ENCODE measurements around the gene B3GAT1. TPM values are rescaled to one million over a fixed set of nuclear protein-coding genes. Genes with fewer than 3 reads are reported as not detected.

Gene B3GAT1
- total RNA-seq, 1 donor = not detected

GRCh38 chr11:134394311-134394710 is 17.7 kb downstream of the B3GAT1 start:
- no peak for DNase-seq (ENCODE audit: insufficient read length, low spot score, missing footprints)
- H3K9me3 ChIP-seq (ENCODE audit: low read depth, low read length) = no peaks in the 10 kb centered on the region
- H3K4me1 ChIP-seq (ENCODE audit: insufficient read depth, low read length) = no peaks in the 10 kb centered on the region
- no peak overlapping the region for H2AFZ ChIP-seq (ENCODE audit: low read length)
- no peaks in the 10 kb centered on the region for H4K20me1 ChIP-seq (ENCODE audit: insufficient read depth, low read length)
- H3K36me3 ChIP-seq (ENCODE audit: insufficient read depth, low read length) = no peaks in the 10 kb centered on the region
- TF ChIP-seq CTCF (IDR thresholded peaks at IDR 0.05; ENCODE audit: extremely low read depth, low read depth, low read length) = no peak
- H3K27ac ChIP-seq (ENCODE audit: low read depth, low read length) = no peak overlapping the region
- H3K79me2 ChIP-seq (ENCODE audit: insufficient read depth, low read length) = no peaks in the 10 kb centered on the region
- H3K4me3 ChIP-seq (ENCODE audit: insufficient read depth, low read length) = no peak overlapping the region
- no peak overlapping the region for H3K4me2 ChIP-seq (ENCODE audit: insufficient read depth, low read length)
- no peaks in the 10 kb centered on the region for H3K27me3 ChIP-seq (ENCODE audit: insufficient read depth, low read length)

- H3K9me3 ChIP-seq (ENCODE audit: low read depth, low read length) = no peaks in the 10 kb centered on the region
- no peak for DNase-seq (ENCODE audit: insufficient read length, low spot score, missing footprints)
- TF ChIP-seq CTCF (IDR thresholded peaks at IDR 0.05; ENCODE audit: extremely low read depth, low read depth, low read length) = no peak
Measured at GRCh38 chr11:134393638-134394037, 18.4 kb downstream of the B3GAT1 start.

GRCh38 chr11:134392953-134393615 is 19.0 kb downstream of the B3GAT1 start:
- no peaks in the 10 kb centered on the region for H4K20me1 ChIP-seq (ENCODE audit: insufficient read depth, low read length)
- no peak for DNase-seq (ENCODE audit: insufficient read length, low spot score, missing footprints)
- H3K27ac ChIP-seq (ENCODE audit: low read depth, low read length) = no peak overlapping the region
- no peaks in the 10 kb centered on the region for H3K9me3 ChIP-seq (ENCODE audit: low read depth, low read length)
- no peaks in the 10 kb centered on the region for H3K27me3 ChIP-seq (ENCODE audit: insufficient read depth, low read length)
- H3K79me2 ChIP-seq (ENCODE audit: insufficient read depth, low read length) = no peaks in the 10 kb centered on the region
- no peak overlapping the region for H3K4me3 ChIP-seq (ENCODE audit: insufficient read depth, low read length)
- no peaks in the 10 kb centered on the region for H3K4me1 ChIP-seq (ENCODE audit: insufficient read depth, low read length)
- H3K4me2 ChIP-seq (ENCODE audit: insufficient read depth, low read length) = no peak overlapping the region
- H2AFZ ChIP-seq (ENCODE audit: low read length) = no peak overlapping the region
- no peak for TF ChIP-seq CTCF (IDR thresholded peaks at IDR 0.05; ENCODE audit: extremely low read depth, low read depth, low read length)
- H3K36me3 ChIP-seq (ENCODE audit: insufficient read depth, low read length) = no peaks in the 10 kb centered on the region

More at GRCh38 chr11:134393638-134394037, 18.4 kb downstream of the B3GAT1 start:
- H3K27ac ChIP-seq (ENCODE audit: low read depth, low read length) = no peak overlapping the region
- H3K4me2 ChIP-seq (ENCODE audit: insufficient read depth, low read length) = no peak overlapping the region
- H2AFZ ChIP-seq (ENCODE audit: low read length) = no peak overlapping the region
- H3K36me3 ChIP-seq (ENCODE audit: insufficient read depth, low read length) = no peaks in the 10 kb centered on the region
- H3K27me3 ChIP-seq (ENCODE audit: insufficient read depth, low read length) = no peaks in the 10 kb centered on the region
- no peaks in the 10 kb centered on the region for H3K4me1 ChIP-seq (ENCODE audit: insufficient read depth, low read length)
- no peak overlapping the region for H3K4me3 ChIP-seq (ENCODE audit: insufficient read depth, low read length)
- H3K79me2 ChIP-seq (ENCODE audit: insufficient read depth, low read length) = no peaks in the 10 kb centered on the region
- H4K20me1 ChIP-seq (ENCODE audit: insufficient read depth, low read length) = no peaks in the 10 kb centered on the region

GRCh38 chr11:134391656-134392055 is 20.4 kb downstream of the B3GAT1 start:
- no peak for DNase-seq (ENCODE audit: insufficient read length, low spot score, missing footprints)
- Histone ChIP-seq H3K36me3 (ENCODE audit: insufficient read depth, low read length) (no peaks in the 10 kb centered on the region), H2AFZ (ENCODE audit: low read length) (no peak overlapping the region), H3K79me2 (ENCODE audit: insufficient read depth, low read length) (no peaks in the 10 kb centered on the region), H3K4me1 (ENCODE audit: insufficient read depth, low read length) (no peaks in the 10 kb centered on the region), H3K27ac (ENCODE audit: low read depth, low read length) (no peak overlapping the region), H3K4me3 (ENCODE audit: insufficient read depth, low read length) (no peak overlapping the region), H4K20me1 (ENCODE audit: insufficient read depth, low read length) (no peaks in the 10 kb centered on the region), H3K27me3 (ENCODE audit: insufficient read depth, low read length) (no peaks in the 10 kb centered on the region), H3K9me3 (ENCODE audit: low read depth, low read length) (no peaks in the 10 kb centered on the region), H3K4me2 (ENCODE audit: insufficient read depth, low read length) (no peak overlapping the region)
- no peak for TF ChIP-seq CTCF (IDR thresholded peaks at IDR 0.05; ENCODE audit: extremely low read depth, low read depth, low read length)

Data from osteoblast (primary cell).